Hepatic stellate cell (primary cell): ENCODE measurements around the gene SELENON.
A peak's percentile ranks its signal among the peaks of the same experiment; 100 is the strongest.

Experiments used
- DNase-seq: peaks from one replicate; pipeline ENCODE4 v3.0.0; 2011; ENCODE audit warnings: low spot score

Gene SELENON

GRCh38 chr1:25799935-25800702 lies at the start of gene SELENON:
SELENON (plus strand) TSS chr1:25800193; CDS start chr1:25800231, 38 bp downstream.
- peak; percentile 78 for DNase-seq

DNA sequence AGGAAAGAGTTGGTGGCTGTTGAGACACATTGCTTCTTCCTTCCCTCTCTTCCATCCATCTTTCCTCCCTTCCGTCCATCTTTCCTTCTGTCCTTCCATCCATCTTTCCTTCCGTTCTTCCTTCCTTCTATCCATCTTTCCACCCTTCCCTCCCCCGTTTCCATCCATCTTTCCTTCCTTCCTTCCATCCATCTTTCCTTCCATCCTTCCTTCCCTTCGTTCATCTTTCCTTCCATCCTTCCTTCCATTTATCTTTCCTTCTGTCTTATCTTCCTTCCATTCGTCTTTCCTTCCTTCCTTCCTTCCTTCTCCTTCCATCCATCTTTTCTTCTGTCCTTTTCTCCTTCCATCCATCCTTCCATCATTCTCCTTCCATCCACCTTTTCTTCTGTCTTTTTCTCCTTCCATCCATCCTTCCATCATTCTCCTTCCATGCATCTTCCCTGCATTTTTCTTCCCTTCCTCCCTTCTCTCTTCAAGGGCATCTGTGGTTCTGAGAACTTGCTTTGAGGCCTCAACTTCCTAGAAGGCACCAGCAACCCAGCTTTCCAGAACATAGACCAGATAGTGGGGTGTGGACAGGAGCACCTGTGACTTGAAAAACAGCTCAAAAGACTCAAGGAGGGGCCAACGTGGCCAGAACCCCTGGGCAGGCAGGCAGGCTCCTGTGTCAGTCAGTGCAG lies 48.9 kb upstream of the SELENON start:
- DNase-seq, result no peak

GRCh38 chr1:25754470-25755181 lies 45.4 kb upstream of the SELENON start:
- no peak for DNase-seq

DNA sequence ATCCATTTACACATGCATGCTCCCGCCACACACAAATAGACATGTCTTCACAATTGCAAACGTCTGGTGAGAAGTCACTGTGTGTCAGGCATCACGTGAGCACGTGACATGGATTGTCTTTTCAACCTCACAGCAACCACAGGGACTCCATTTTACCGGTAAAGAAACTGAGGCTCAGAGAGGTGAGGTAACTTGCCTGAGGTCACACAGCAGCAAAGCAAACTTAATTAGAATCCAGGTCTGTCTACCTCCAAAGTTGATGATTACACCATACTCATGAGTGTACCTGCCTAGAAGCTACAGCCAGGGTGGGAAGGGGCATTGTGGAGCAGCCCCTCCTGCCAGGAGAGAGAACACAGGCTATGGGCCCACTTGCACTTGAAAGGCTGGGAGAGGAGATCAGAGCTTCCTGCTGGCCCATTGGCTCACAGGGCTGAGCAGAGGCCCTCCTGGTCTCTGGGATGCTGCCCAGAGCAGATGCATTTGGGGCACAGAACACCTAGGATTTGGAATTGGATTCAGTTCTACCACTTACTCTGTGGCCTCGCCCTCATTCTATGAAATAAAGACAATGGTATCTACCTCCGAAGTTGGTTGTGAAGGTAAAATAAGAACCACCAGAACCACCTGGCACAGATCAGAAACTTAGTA lies 44.4 kb upstream of the SELENON start:
- no peak for DNase-seq

- DNase-seq, result no peak
Observed at GRCh38 chr1:25756215-25756614, 43.8 kb upstream of the SELENON start.

DNA sequence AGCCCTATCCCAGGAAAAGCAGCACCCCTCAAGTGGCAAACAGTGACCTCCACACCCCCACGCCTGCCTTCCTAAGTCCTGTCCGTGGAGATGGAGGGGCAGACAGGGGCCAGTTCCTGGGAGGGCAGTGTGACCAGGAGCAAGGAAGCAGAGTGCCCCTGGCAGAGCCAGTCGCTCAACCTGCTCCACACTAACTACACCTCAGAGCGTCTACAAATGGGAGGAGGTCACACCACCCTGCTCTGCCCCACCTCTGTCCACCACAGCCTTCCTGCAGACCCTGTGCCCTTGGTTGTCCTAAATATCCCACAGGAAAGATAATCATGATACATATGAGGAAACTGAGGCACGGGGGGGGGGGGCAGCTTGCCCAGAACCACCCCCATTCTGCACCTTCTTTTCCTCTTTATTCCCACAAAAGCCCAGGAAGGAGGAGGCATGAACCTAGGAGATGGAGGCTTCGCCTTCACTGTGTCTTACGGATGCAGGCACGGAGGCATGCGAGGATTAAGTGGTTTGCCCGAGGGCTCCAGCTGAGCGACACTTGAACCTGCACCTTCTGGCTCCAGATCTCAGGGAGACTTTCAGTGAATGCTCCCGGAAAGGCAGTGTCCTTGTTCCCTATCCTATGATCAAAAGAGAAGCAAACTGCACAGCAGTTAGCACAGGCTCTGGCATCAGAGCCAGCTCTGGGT lies 42.7 kb upstream of the SELENON start:
- DNase-seq, result no peak

GRCh38 chr1:25757846-25758185 lies 42.2 kb upstream of the SELENON start:
- no peak for DNase-seq

GRCh38 chr1:25758466-25759070 lies 41.4 kb upstream of the SELENON start:
- DNase-seq, result no peak

GRCh38 chr1:25760122-25760719 lies 39.8 kb upstream of the SELENON start:
- no peak for DNase-seq

DNA sequence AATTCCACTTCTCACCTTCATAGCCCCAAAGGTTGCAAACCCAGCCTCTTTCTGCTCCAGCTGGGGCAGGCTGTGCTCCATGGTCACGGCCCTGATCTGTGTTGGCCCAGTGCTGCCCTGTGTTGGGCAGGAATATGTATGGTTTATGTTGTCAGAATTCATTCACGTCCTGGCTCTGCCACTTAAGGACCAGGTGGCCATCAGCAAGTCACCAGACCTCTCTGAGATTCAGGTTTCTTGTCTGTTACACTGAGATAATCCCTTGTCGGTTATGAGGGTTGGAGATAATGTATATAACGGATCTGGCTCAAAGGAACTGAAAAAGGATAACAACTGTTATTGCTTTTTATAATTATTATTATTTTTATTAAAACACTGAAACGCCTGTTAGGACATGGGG lies 39.1 kb upstream of the SELENON start:
- DNase-seq, result no peak

DNA sequence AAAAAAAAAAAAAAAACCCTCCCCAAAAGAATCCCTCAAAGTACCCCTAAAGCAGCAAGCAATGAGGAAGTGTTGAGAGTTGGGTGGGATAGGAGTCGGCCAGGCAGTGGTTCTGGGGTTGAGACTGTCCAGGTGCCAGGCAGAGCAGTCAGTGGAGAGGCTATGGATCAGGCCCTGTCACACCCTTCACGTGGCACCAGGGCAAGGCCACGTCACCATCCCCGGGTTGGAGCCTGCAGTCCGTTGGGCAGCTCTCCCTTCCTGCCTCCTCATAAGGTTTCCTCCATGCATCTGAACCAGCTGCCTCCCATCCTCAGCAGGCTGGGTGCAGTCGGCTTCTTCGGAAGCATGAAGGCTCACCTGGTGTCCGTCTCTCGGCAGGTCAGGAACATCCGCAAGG lies 36.5 kb upstream of the SELENON start:
- DNase-seq, result no peak

DNA sequence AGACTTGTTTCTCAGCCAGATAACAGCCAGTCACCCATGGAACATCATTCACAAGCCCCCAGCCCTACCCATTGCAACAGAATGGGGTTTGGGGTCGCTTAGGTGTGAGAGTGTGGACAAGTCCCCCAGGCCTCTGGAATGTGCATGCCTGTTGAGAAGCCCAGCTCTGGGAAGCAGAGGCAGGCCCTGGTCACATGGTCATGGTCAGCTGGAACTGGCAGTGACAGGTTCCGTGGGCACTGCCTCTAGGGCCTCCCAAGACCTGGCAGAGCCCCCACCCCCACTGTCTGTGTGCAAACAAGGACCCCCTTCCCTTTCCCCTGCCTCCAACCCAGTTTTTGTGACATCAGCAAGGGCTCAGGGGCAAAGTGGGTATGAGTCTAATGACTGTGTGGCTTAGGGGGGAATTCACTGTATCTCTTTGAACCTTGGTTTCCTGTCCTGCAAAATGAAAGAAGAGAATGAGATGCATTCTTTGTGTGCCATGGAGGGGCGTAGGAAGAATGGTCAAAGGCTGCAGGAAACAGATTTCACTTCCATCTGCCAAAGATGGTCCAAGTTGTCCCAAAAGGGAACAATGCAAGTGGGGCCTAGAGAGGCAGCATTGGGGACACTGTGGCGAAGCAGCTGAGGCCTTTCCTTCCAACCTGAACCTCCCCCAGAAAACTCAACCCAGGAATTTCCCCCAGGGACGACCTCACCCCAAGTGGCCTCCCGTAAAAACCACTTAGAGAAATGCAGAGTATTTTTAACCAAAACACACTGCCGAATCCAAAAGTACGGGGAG lies 34.7 kb upstream of the SELENON start:
- no peak for DNase-seq

DNA sequence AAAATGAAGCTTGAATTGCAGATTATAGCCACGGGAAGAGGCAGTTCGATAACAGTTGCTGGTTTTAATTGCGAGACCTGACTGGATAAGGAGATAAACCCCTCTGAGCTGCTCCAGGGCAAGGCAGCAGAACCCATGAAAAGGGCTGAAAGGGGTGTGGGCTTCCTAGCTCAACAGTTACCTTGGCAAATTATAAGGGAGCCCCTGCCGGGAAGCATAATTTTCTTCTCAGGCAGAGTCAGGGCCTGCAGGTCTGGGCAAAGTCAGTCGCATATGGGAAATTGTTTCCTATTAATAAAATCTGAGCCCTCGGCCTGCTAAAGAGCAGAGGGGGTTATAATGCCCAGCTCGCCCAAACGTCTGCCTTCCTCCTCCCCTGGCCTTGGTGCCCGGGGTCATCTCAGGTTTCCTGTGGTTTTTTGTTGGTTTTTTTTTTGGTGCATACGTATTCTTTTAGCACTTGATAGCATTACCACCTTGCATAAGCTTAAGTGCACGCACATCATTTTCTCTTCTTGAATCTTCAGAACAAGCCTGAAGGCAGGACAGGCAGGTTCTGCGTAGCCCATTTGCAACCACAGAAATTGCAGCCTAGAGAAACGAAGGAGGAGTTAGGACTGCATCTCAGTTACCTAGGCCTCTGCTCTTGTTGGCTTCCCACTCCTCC lies 33.9 kb upstream of the SELENON start:
- no peak for DNase-seq

DNA sequence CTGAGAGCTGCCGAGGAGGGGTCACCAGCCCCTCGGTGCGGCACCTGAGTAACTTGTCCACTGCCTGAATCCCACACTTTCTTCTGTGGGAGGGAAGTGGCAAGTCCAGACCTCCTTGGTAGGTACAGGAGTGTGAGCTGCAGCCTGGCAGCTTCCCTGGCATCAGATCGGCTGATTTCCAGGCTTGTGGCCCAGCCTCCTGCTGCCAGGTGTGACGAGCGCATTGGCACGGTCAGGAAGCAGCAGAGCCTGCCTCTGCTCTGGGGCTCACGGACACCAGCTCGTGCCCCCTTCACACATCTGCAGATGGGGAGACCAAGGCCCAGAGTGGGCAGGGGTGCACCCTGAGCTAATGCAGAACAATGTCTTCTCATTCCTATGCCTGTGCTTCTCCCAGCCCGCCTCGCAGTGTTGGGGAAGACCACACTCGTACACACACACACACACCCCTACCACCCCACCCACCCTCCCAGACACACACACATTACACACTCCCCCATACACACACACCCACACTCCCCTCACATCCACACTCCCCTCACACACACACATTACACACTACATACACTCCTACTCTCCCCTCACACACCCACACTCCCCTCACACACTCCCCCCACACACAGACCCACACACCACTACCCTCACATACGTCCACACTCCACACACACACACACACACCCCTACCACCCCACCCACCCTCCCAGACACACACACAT lies 33.1 kb upstream of the SELENON start:
- DNase-seq, result no peak

GRCh38 chr1:25767437-25767770 lies 32.6 kb upstream of the SELENON start:
- no peak for DNase-seq

GRCh38 chr1:25768999-25769398 lies 31.0 kb upstream of the SELENON start:
- no peak for DNase-seq

GRCh38 chr1:25769625-25770383 lies 30.2 kb upstream of the SELENON start:
- DNase-seq, result no peak

DNA sequence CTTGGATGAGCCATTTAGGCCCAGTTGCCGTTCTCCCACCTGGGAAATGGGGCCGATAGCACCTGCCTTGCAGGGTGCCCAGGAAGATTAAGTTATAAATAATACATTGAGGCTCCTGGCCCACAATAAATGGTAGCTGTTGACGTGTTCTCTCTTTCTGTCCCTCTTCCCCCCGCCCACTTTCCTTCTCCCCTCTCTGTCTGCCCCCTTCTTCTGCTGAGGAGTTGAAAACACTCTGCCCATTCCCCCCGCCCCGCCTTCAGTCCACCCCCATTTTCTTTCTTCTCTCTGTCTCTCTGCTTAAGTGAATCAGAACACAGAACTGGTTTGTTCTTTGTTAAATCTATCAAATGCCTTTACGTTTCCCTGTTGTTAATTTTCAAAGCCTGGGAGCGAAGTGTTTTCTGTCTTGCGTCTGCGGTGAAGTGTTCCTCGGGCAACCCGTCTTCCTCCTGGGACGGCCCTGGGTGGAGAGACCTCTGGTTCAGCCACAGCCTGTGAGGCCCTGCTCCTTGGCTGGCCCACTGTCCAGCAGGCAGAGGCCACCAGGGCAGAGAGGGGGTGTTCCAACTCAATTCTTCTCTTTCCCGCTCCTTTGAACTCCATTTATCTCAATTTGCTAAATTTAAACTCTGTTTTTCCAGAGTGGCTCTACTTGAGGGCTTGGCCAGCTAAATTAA lies 29.3 kb upstream of the SELENON start:
- no peak for DNase-seq
